GM23338 (cell line): ENCODE data around the gene RGP1. TPM values are rescaled to one million over a fixed set of nuclear protein-coding genes. Genes with fewer than 3 reads are reported as not detected.

ENCODE experiments used
- CREB1 ChIP-seq: fragments of 250-450 bp; sonication (Bioruptor Pico); IDR thresholded peaks from 2 replicates; pipeline ENCODE4 v1.5.0; 2020; ENCODE audit warnings: low read depth, mild to moderate bottlenecking, moderate library complexity
- ETS1 ChIP-seq: IDR thresholded peaks from 2 replicates; pipeline ENCODE4 v1.6.1; 2016; ENCODE audit warnings: antibody characterized with exemption
- EZH2phosphoT487 ChIP-seq: fragments of 200-600 bp; sonication (generic); IDR thresholded peaks from one replicate; pipeline ENCODE4 v1.8.1; 2018; ENCODE audit warnings: antibody characterized with exemption; ENCODE audit not compliant: unreplicated experiment
- NANOG ChIP-seq: IDR thresholded peaks from 2 replicates; pipeline ENCODE4 v1.6.1; 2016; ENCODE audit warnings: antibody characterized with exemption, borderline replicate concordance
- REST ChIP-seq: IDR thresholded peaks from one replicate; pipeline ENCODE4 v1.6.1; 2018; ENCODE audit warnings: antibody characterized with exemption; ENCODE audit not compliant: unreplicated experiment
- ZNF114 ChIP-seq: fragments of 250-450 bp; sonication (Bioruptor Pico); IDR thresholded peaks from 2 replicates; pipeline ENCODE4 v1.5.0; 2020; ENCODE audit warnings: mild to moderate bottlenecking, moderate library complexity
- ZNF331 ChIP-seq: fragments of 250-450 bp; sonication (Bioruptor Pico); IDR thresholded peaks from 2 replicates; pipeline ENCODE4 v1.5.0; 2020; ENCODE audit warnings: low read depth, mild to moderate bottlenecking, moderate library complexity
- ZNF462 ChIP-seq: fragments of 250-450 bp; sonication (Bioruptor Pico); IDR thresholded peaks from 2 replicates; pipeline ENCODE4 v1.5.0; 2020; ENCODE audit warnings: mild to moderate bottlenecking, moderate library complexity
- polyA plus RNA-seq: library from polyadenylated mRNA; unstranded; fragments of >200 nt; fragmentation: Nextera tagmentation; extraction: Ambion mirVana; gene quantifications from 2 replicates; pipeline ENCODE4 v1.2.1, GENCODE V29; 2016
- total RNA-seq: library from RNA; depleted of rRNA; stranded (reverse); fragments of >200 nt; shearing (Covaris generic); gene quantifications from 2 replicates; pipeline ENCODE4 v1.2.3, GENCODE V29; 2014

RGP1 gene
- total and polyA plus RNA-seq, 2 experiments from 2014 or later, result 2.8 to 16.0 TPM

- no peak for TF ChIP-seq ZNF462 (CRISPR knock-in tag)
- no peak for TF ChIP-seq EZH2phosphoT487
- no peak for TF ChIP-seq REST
- TF ChIP-seq ZNF114 (CRISPR knock-in tag), result no peak
- no peak for TF ChIP-seq ETS1
- no peak for TF ChIP-seq NANOG
- TF ChIP-seq CREB1 (CRISPR knock-in tag), result no peak
- no peak for TF ChIP-seq ZNF331
Observed at GRCh38 chr9:35703906-35704672, 45.0 kb upstream of the RGP1 start (continued).
